ENCODE measurements around the gene ROBO3.

DNA sequence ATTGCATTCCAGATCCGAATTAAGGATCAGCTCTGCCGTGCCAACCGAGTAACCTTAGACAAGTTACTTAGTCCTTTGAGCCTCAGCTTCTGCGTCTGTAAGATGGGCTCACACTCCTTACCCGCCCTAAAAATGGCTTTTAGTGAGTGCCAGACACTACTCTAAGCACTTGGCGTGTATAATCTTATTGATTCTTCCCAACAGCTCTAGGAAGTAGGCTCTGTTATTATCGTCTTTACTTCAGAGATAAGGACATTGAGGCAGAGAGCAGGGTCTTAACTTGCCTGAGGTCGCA lies 21.7 kb upstream of the ROBO3 start:
- no peak for TF ChIP-seq POLR2AphosphoS5 (IDR thresholded peaks at IDR 0.05; ENCODE audit: low read length)
- no peak for TF ChIP-seq TAF1 (IDR thresholded peaks at IDR 0.05; ENCODE audit: borderline replicate concordance, low read depth, low read length)
